Measurements from ENCODE around the gene POLR3G. TPM values are rescaled to one million over a fixed set of nuclear protein-coding genes. Genes with fewer than 3 reads are reported as not detected.

Gene POLR3G
- total and polyA plus RNA-seq, 7 experiments from 2014 or later = 0.51 to 3.0 (median 0.95) TPM

DNA sequence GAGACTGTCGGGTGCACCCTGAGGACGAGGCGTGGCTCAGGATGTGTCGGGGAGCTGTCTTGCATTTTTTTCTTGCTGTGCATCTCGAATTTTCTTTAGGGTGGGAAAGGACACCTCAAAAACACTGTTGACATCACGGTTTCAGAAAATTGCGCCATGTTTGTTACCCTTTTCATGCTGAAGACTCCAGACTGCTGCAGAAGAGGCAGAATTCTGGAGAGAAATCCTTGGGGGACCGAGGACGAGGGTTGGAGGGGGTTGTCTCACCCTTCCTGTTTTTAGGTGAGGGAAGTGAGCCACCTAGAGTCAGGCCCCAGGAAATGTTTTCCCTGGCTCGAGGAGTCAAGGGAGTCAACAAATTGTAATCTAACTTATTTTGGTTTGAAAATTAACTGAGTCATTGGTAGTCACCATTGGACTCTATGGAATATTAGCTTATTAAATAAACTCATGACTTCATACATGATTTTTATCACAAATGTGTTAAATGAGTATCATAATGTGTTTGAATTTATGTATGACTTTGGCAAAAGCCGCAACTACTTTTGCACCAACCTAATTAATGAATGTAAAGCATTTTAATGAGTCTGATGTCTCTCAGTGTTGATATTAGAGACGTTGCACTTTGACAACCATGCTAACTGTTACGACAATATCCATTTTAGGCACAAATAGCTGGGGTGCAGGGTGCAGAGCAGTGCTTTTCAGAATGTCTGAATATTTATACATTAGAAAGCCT, 55.4 kb downstream of the POLR3G start:
- ChIA-PET POLR2A (interaction anchor here (0.6 to 3.5 kb wide), 8 partner anchors 52 to 853 kb away, joined by 3 to 28 read pairs (median 6); partner anchors contain the start of genes ARRDC3, CETN3, MBLAC2 and POLR3G), CTCF (interaction anchor here (0.6 to 2.2 kb wide), 15 partner anchors 11 to 1840 kb away, joined by 3 to 19 read pairs (median 5); partner anchors contain the start of genes CETN3, MBLAC2 and POLR3G)
- Mint-ChIP-seq H3K4me3 (peak overlapping the region; percentile 89 to 100 (median 99)), H3K27ac (peak overlapping the region; percentile 94 to 100 (median 99)), H3K27me3 (peaks cover 12 to 26% (median 22%) of the 10 kb centered on the region in 5 donors), H3K4me1 (peaks cover 20 to 37% (median 31%) of the 10 kb centered on the region in 7 donors), H3K9me3 (peaks cover 0 to 2% (median 0%) of the 10 kb centered on the region in 11 donors), H3K36me3 (peaks cover 0 to 10% (median 6%) of the 10 kb centered on the region in 5 donors)
- Histone ChIP-seq H3K4me3 (ENCODE audit: low read length) (peak overlapping the region; percentile 89), H3K27ac (ENCODE audit: low read depth, low read length) (peak overlapping the region; percentile 96), H3K9me3 (ENCODE audit: control insufficient read depth in 2 of 3, low read length in 3 of 3) (no peaks in the 10 kb centered on the region), H3K27me3 (ENCODE audit: control insufficient read depth in 2 of 2, insufficient read depth in 2 of 2, low read length in 2 of 2) (no peaks in the 10 kb centered on the region), H3K4me1 (ENCODE audit: control insufficient read depth in 2 of 2, insufficient read depth in 2 of 2, low read length in 2 of 2) (peaks cover 13 to 17% of the 10 kb centered on the region in 2 donors), H3K36me3 (ENCODE audit: control insufficient read depth in 2 of 3, insufficient read depth in 3 of 3, low read length in 3 of 3) (peaks cover 0 to 6% (median 0%) of the 10 kb centered on the region in 3 experiments)
- ATAC-seq (peak; percentile 61), DNase-seq (peak in 5 of 9 donors; percentile 62 to 93 (median 91))
- intact Hi-C loops (cut with micrococcal nuclease) = loop anchor here (1.0 to 10.0 kb wide), 10 partner anchors 56 to 1803 kb away; partner anchors contain the start of genes CETN3 (in 2 of the 2), MBLAC2 (in 2 of the 2) and POLR3G (in 2 of the 2)

DNA sequence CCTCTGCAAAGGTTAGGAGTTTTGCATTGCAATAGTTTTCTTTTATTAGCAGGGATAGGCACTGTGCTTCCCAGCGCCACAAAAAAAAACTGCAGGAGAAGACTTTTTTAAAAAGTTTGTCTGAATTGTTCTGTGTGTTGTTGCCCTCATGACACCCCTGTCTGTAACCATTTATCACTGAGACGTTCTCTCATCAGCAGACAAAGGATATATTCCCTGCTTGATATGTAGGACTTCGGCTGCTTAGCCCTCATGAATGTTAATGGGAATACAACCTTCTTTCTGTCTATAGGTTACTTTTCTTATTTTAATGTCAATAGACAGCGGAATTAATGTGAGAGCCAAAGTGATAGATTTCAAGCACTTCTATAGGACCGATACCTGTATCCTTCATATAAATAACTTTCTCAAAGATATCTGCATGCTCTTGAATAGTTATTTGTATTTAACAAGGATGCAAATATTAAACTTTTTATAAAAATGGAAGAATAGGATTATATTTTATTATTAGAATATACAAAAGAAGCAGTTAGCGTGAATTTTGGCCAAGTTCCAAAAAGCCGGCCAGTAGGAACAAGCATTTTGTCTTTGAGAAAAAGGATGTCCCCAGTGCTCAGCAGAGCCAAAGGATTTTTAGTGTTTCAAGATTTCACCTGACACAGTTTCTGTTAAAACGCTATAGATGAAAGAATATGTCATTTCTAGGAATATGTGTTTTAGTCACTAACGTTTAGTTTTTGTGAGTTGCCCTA, 56.2 kb downstream of the POLR3G start:
- ATAC-seq (no peak), DNase-seq (no peak)
- Histone ChIP-seq H3K9me3 (ENCODE audit: control insufficient read depth in 2 of 3, low read length in 3 of 3) (no peaks in the 10 kb centered on the region), H3K27me3 (ENCODE audit: control insufficient read depth in 2 of 2, insufficient read depth in 2 of 2, low read length in 2 of 2) (no peaks in the 10 kb centered on the region), H3K27ac (ENCODE audit: low read depth, low read length) (peak overlapping the region; percentile 96), H3K36me3 (ENCODE audit: control insufficient read depth in 2 of 3, insufficient read depth in 3 of 3, low read length in 3 of 3) (peaks cover 0 to 6% (median 0%) of the 10 kb centered on the region in 3 experiments), H3K4me1 (ENCODE audit: control insufficient read depth in 2 of 2, insufficient read depth in 2 of 2, low read length in 2 of 2) (peaks cover 13 to 17% of the 10 kb centered on the region in 2 donors), H3K4me3 (ENCODE audit: low read length) (no peak overlapping the region)
- intact Hi-C loops (cut with micrococcal nuclease) = loop anchor here (1.0 to 10.0 kb wide), 5 partner anchors 92 to 1804 kb away; no protein-coding TSS in a partner anchor
- peak overlapping the region in 5 of 9 donors; percentile 51 to 100 (median 95) for H3K27ac Mint-ChIP-seq
- ChIA-PET CTCF (interaction anchor here (0.6 to 2.2 kb wide), 8 partner anchors 54 to 1840 kb away, joined by 3 to 19 read pairs (median 7); partner anchors contain the start of gene CETN3), POLR2A (interaction anchor here (0.7 to 3.5 kb wide), 4 partner anchors 53 to 852 kb away, joined by 4 to 28 read pairs (median 13); partner anchors contain the start of genes ARRDC3, CETN3, MBLAC2 and POLR3G)
- peaks cover 19 to 31% (median 28%) of the 10 kb centered on the region in 7 donors for H3K4me1 Mint-ChIP-seq
- H3K9me3 Mint-ChIP-seq = peaks cover 0 to 2% (median 0%) of the 10 kb centered on the region in 11 donors
- peak overlapping the region in 5 of 10 donors; percentile 33 to 97 (median 49) for H3K4me3 Mint-ChIP-seq
- peaks cover 20 to 31% (median 30%) of the 10 kb centered on the region in 5 donors for H3K27me3 Mint-ChIP-seq
- peaks cover 0 to 9% (median 5%) of the 10 kb centered on the region in 5 donors for H3K36me3 Mint-ChIP-seq

DNA sequence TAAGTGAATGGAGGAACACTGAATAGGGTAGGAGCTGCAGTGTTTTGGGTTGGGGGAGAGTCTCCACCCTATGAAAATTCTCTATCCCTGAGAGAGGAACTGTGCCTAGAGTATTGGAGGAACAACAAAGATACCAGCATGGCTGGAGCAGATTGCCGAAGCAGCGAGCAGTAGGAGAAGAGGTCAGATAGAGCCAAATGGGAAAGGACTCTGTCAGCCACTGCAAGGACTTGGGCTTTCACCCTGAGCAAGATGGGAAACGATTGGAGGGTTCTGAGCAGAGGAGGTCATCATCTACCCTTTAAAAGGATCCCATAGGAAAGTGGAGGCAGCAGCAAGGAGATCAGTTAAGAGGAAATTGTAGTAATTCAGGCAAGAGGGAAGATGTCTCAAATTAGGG, 59.1 kb downstream of the POLR3G start:
- ChIA-PET CTCF (interaction anchor here (1.4 kb wide), 1 partner anchor 94 kb away, joined by 5 read pairs; no protein-coding TSS in a partner anchor), POLR2A (no interaction called here)
- Mint-ChIP-seq H3K27me3 (peaks cover 20 to 46% (median 39%) of the 10 kb centered on the region in 5 donors), H3K4me3 (no peak overlapping the region), H3K27ac (no peak overlapping the region), H3K36me3 (no peaks in the 10 kb centered on the region), H3K9me3 (peaks cover 0 to 2% (median 0%) of the 10 kb centered on the region in 11 donors), H3K4me1 (peaks cover 0 to 5% (median 3%) of the 10 kb centered on the region in 7 donors)
- Histone ChIP-seq H3K9me3 (ENCODE audit: control insufficient read depth in 2 of 3, low read length in 3 of 3) (no peaks in the 10 kb centered on the region), H3K4me3 (ENCODE audit: low read length) (no peak overlapping the region), H3K4me1 (ENCODE audit: control insufficient read depth in 2 of 2, insufficient read depth in 2 of 2, low read length in 2 of 2) (peaks cover 0 to 4% of the 10 kb centered on the region in 2 donors), H3K36me3 (ENCODE audit: control insufficient read depth in 2 of 3, insufficient read depth in 3 of 3, low read length in 3 of 3) (peaks cover 0 to 6% (median 0%) of the 10 kb centered on the region in 3 experiments), H3K27me3 (ENCODE audit: control insufficient read depth in 2 of 2, insufficient read depth in 2 of 2, low read length in 2 of 2) (no peaks in the 10 kb centered on the region), H3K27ac (ENCODE audit: low read depth, low read length) (no peak overlapping the region)
- DNase-seq = no peak
- intact Hi-C loops (cut with micrococcal nuclease) = loop anchor here (5.0 to 10.0 kb wide), 2 partner anchors 269 to 1806 kb away; no protein-coding TSS in a partner anchor
- ATAC-seq = no peak

DNA sequence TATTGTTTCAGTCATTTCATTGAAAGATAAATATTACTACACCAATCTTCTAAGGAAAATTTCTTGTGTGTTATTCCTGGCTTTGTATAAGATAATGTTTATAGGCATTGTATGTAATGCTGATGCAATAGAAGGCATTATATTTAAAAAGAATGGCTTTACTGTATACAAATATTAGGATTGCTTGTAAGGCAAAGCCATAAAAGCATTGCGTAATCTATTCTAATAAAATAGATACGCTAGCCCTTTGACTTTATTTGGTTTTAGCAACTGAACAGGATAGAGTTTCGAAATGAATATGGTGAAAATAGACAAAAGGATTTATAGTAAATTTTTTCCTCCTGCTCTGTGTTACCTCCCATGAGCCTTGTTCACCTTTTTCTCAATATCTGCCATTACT, 60.3 kb downstream of the POLR3G start:
- H3K4me3 Mint-ChIP-seq = no peak overlapping the region
- H3K27me3 Mint-ChIP-seq = peaks cover 20 to 48% (median 39%) of the 10 kb centered on the region in 5 donors
- H3K36me3 Mint-ChIP-seq = no peaks in the 10 kb centered on the region
- ATAC-seq (no peak), DNase-seq (no peak)
- H3K4me3 ChIP-seq (ENCODE audit: low read length) = no peak overlapping the region
- intact Hi-C loops (cut with micrococcal nuclease) = loop anchor here (5.0 to 10.0 kb wide), 2 partner anchors 270 to 1808 kb away; no protein-coding TSS in a partner anchor
- POLR2A ChIA-PET = no interaction called here
- peaks cover 0 to 2% (median 0%) of the 10 kb centered on the region in 7 donors for H3K4me1 Mint-ChIP-seq
- H3K4me1 ChIP-seq (ENCODE audit: control insufficient read depth in 2 of 2, insufficient read depth in 2 of 2, low read length in 2 of 2) = peaks cover 0 to 4% of the 10 kb centered on the region in 2 donors
- no peak overlapping the region for H3K27ac ChIP-seq (ENCODE audit: low read depth, low read length)
- no peaks in the 10 kb centered on the region for H3K9me3 ChIP-seq (ENCODE audit: control insufficient read depth in 2 of 3, low read length in 3 of 3)
- H3K36me3 ChIP-seq (ENCODE audit: control insufficient read depth in 2 of 3, insufficient read depth in 3 of 3, low read length in 3 of 3) = no peaks in the 10 kb centered on the region
- CTCF ChIA-PET = no interaction called here
- H3K27me3 ChIP-seq (ENCODE audit: control insufficient read depth in 2 of 2, insufficient read depth in 2 of 2, low read length in 2 of 2) = no peaks in the 10 kb centered on the region
- H3K9me3 Mint-ChIP-seq = no peaks in the 10 kb centered on the region
- H3K27ac Mint-ChIP-seq = no peak overlapping the region

DNA sequence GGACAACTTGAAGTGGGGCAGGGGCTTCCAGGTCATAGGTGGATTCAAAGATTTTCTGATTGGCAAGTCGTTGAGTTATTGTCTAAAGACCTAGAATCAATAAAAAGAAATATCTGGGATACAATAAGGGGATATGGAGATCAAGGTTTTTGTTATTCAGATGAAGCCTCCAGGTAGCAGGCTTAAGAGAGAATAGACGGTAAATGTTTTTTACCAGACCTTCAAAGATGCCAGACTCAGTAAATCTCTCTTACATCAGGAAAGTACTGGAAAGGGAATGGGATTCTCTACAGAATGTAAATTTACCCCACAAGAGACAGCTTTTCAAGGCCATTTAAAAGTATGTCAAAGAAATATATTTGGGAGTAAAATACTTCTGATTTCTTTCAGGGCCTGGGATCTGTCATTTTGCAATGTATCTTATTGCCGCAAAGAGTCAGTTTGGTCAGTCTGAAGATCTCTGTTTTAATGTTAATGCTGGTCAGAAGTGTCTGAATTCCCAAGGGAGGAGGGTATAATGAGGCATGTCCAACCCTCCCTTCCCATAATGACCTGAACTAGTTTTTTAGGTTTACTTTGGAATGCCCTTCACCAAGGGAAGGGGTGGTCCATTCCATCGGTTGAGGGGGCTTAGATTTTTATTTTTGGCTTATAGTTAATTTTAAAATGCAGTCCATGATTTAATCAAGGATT, 68.3 kb downstream of the POLR3G start:
- Histone ChIP-seq H3K9me3 (ENCODE audit: control insufficient read depth in 2 of 3, low read length in 3 of 3) (no peaks in the 10 kb centered on the region), H3K4me1 (ENCODE audit: control insufficient read depth in 2 of 2, insufficient read depth in 2 of 2, low read length in 2 of 2) (no peaks in the 10 kb centered on the region), H3K27me3 (ENCODE audit: control insufficient read depth in 2 of 2, insufficient read depth in 2 of 2, low read length in 2 of 2) (peaks cover 0 to 1% of the 10 kb centered on the region in 2 donors), H3K4me3 (ENCODE audit: low read length) (no peak overlapping the region), H3K27ac (ENCODE audit: low read depth, low read length) (no peak overlapping the region), H3K36me3 (ENCODE audit: control insufficient read depth in 2 of 3, insufficient read depth in 3 of 3, low read length in 3 of 3) (no peaks in the 10 kb centered on the region)
- Mint-ChIP-seq H3K36me3 (no peaks in the 10 kb centered on the region), H3K4me1 (no peaks in the 10 kb centered on the region), H3K9me3 (no peaks in the 10 kb centered on the region), H3K4me3 (no peak overlapping the region), H3K27me3 (peaks cover 15 to 45% (median 26%) of the 10 kb centered on the region in 5 donors), H3K27ac (peak overlapping the region in 1 of 9 donors; percentile 56)
- DNase-seq (no peak), ATAC-seq (no peak)
- intact Hi-C loops (cut with micrococcal nuclease) = no loop called here
- CTCF ChIA-PET = interaction anchor here (1.2 kb wide), 1 partner anchor 102 kb away, joined by 3 read pairs; no protein-coding TSS in a partner anchor
- POLR2A ChIA-PET = no interaction called here
